ENCODE measurements around the gene CAMTA2.
"Not testable (repeated sequence)": the region's sequence is repeated elsewhere in the genome, so short reads cannot be mapped to it uniquely, and the experiment has no call there.

CAMTA2 gene

GRCh38 chr17:4986951-4987766 lies at the start of gene CAMTA2:
CAMTA2 (minus strand) TSS chr17:4987675; CDS start chr17:4986222, 1,453 bp downstream.
- DNase-seq = peak; percentile 84

- no peak for DNase-seq
These were observed 47.8 kb upstream of the CAMTA2 start, which contains the start of gene SLC52A1 for GRCh38 chr17:5035315-5035714. SLC52A1 (minus strand) TSS chr17:5035426; CDS start chr17:5034606, 820 bp downstream.

DNA sequence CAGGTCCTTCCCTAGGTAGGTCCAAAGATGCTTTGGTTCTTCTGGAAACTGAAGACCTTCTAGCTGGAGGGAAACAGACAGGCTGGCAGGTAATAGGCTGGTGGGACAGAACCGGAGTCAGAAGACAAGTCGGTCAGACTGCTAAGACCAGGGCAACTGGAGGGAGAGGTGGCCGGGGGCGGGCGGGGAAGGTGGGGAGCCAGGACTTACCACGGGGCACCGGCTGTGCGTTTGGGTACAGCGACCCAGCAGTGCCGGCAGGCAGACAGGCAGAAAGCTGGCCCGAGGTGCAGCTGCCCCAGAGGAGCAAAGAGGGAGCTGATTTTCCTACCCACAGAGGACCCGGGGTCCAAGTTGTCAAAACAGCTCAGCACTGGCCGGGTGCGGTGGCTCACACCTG lies 47.2 kb upstream of the CAMTA2 start:
- DNase-seq = no peak

DNA sequence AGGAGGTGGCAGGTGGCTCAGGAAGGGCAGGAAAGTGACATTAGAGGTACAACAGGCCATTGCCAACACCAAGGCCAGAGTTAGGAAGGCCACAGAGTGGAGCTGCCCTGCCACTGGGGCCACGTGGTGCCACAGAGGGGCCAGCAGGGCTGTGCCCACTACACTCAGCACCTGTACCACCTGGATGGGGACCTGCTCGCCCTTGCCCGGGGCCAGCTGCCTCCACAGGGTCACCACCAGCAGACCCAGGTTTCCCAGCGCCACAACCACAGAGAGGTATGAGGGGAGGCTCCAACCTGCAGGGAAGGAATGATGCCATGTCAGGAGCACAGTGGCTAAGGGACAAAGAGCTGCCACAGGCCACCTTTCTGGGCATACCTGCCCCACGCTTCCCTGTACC lies 46.6 kb upstream of the CAMTA2 start:
- no peak for DNase-seq

- DNase-seq = no peak
These were observed 46.0 kb upstream of the CAMTA2 start for GRCh38 chr17:5033352-5034015.

DNA sequence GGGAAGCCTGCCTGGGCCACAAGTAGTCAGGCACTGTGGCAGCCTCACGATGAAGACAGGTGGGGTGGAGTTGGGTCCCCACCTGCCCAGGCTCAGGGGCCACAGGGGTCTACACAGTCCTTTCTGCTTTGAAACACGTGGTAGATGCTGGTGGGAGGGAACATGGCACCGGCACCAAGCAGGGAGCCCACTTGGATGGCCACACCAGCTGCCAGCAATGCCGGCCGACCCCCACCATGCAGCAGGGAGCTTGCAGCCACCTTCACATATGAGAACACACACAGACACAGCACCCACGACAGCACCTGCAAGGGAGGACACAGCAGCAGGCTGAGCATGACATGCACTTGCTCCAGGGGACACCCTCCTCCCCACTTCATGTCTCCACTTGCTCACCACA lies 45.4 kb upstream of the CAMTA2 start:
- DNase-seq = no peak

DNA sequence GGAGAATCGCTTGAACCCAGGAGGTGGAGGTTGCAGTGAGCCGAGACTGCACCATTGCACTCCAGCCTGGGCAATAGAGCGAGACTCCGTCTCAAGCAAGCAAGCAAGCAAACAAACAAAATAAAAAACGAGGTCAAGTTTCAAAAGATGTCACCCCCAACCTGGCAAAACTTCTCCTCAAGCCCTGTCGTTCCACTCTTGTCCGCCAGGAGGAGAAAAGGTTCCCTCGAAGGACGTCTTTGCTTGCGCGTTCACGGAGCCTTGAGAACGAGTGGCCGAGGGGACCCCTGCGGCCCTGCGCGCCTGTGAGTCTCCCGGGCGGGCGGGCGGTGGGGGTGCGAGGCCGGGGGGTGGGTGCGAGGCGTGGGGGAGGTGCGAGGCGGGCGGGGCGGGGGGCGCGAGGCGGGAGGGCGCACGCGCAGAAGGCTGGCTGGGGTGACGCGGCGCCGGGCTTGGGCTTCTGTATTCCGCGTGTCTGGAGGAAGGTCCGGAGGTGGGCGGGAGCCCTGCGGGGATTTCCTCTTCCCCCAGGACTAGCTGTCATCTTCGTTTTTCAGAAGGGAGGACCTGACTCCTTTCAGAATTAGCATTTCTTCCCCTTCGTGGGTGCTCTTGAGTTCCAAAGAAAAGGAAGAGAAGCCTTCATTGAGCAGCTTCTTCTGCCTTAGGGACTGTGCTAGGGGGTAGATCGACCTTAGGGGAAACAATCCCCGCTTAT lies 44.0 kb upstream of the CAMTA2 start:
- DNase-seq = peak; percentile 84

DNA sequence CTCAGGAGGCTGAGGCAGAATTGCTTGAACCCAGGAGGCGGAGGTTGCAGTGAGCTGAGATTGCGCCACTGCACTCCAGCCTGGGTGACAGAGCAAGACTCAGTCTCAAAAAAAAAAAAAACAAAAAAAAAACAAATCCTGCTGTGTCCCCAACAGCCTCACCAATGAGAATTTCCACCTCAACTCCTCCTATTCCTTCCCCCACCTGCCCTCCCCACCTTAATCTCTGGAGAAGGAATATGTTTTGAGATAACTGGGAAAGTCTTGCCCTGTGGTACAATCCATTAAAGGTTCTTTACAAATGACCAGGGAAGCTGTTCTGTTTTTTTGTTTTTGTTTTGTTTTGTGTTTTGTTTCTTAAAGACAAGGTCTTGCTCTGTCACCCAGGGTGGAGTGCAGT lies 42.7 kb upstream of the CAMTA2 start:
- not testable (repeated sequence) for DNase-seq

DNA sequence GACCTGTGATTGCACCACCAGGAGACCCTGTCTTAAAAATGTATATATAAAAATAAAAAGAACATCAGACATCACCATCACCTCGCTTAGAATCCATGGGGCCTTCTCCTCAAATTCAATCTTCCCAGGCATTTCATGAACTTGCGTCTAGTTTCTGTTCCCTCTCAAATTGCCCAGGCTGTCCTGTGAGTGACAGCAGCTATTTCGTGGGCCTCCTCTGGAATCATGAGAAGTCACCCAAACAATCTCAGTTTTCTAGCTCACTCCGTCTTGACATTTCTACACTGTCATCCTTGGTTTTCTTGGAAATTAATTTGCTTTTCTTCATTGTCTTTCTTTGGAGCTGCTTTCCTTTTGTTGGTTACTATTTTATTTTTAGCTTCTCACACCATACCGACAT lies 40.4 kb upstream of the CAMTA2 start:
- no peak for DNase-seq

GRCh38 chr17:5027299-5027698 lies 39.8 kb upstream of the CAMTA2 start:
- no peak for DNase-seq

DNA sequence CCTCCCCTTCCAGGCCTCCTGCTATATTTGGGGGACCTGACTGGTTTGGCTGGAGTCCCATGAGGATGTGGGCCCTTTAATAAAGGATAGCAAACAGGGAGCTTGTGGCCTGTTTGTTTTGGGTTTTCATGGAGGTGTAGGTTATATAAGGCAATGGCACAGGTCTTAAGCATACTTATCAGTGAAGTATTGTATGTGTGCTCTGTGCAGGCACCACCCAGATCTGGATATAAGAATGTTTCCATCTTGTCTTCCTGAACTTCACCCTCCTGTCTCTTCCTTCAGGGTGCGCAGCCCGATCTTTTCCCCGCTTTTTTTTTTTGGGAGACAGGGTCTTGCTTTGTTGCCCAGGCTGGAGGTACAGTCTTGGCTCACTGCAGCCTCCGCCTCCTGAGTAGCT lies 37.1 kb upstream of the CAMTA2 start:
- DNase-seq = no peak

DNA sequence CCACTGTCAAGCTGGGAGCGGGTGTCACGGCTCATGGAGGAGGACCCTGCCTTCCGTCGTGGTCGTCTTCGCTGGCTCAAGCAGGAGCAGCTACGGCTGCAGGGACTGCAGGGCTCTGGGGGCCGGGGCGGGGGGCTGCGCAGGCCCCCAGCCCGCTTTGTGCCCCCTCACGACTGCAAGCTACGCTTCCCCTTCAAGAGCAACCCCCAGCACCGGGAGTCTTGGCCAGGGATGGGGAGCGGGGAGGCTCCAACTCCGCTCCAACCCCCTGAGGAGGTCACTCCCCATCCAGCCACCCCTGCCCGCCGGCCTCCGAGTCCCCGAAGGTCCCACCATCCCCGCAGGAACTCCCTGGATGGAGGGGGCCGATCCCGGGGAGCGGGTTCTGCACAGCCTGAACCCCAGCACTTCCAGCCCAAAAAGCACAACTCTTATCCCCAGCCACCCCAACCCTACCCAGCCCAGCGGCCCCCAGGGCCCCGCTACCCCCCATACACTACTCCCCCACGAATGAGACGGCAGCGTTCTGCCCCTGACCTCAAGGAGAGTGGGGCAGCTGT lies 36.2 kb upstream of the CAMTA2 start:
- no peak for DNase-seq

DNA sequence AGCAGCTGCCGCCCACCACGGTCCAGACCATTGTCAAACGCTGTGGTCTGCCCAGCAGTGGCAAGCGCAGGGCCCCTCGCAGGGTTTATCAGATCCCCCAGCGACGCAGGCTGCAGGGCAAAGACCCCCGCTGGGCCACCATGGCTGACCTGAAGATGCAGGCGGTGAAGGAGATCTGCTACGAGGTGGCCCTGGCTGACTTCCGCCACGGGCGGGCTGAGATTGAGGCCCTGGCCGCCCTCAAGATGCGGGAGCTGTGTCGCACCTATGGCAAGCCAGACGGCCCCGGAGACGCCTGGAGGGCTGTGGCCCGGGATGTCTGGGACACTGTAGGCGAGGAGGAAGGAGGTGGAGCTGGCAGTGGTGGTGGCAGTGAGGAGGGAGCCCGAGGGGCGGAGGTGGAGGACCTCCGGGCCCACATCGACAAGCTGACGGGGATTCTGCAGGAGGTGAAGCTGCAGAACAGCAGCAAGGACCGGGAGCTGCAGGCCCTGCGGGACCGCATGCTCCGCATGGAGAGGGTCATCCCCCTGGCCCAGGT lies 34.8 kb upstream of the CAMTA2 start:
- no peak for DNase-seq

DNA sequence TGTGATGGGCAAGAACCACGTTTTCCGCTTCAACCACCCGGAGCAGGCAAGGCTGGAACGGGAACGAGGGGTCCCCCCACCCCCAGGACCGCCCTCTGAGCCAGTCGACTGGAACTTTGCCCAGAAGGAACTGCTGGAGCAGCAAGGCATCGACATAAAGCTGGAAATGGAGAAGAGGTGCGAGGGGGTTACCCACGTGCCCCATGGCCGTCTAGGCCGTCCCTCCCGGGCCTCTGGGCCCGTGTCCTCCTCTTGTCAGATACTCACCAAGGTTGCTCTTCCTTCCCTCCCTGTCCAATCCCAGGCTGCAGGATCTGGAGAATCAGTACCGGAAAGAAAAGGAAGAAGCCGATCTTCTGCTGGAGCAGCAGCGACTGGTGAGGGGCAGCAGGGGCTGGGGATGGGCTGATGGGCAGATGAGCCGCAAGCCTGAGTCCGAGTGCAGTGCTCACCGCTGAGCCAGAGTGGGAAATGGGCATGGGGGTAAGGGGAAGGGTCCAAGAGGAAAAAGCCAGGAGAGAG lies 33.1 kb upstream of the CAMTA2 start:
- no peak for DNase-seq

DNA sequence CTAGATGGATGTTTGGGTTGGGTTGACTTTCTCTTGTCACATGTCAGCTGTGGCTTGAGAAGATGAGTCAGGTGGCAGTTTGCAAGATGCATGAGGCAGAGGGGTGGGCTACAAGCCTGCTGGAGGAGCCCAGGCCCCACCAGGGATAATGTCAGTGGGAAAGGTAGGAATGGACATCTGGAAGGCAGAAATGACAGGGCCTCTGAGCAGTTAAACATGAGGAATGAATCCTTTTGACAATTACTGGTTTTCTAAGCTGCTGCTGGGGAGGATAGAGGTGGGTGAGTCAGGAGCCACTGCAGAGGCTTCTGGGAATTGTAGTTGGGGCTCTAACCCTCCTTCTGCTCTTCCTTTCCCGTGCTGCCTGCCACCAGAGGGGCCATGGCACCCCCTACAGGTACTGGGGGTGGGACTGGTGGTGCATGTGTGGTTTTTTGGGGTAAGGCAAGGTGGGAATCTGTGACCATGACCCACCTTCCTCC lies 32.0 kb upstream of the CAMTA2 start:
- DNase-seq = peak; percentile 25

DNA sequence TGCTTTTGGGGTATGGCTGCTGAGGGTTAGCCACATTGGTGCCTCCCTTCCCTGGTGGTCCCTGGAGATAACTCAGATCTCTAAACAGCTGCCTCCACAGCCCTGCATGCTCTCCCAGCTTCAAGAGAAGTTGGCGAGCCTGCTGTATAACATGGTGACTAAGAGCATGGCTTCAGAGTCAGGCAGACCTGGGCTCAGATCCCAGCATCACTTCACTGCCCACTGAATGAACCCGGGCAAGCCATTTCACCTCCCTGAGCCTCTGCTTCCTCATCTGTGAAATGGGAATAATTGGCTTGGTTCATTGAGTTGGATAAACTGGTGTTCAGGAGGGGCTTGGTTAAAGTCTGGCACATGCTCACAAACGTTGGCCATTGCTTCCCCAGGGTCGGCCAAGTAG lies 26.9 kb upstream of the CAMTA2 start:
- DNase-seq = no peak

GRCh38 chr17:5011928-5012327 lies 24.5 kb upstream of the CAMTA2 start:
- peak; percentile 42 for DNase-seq

- DNase-seq = no peak
These were observed 15.9 kb upstream of the CAMTA2 start for GRCh38 chr17:5003214-5003867.

DNA sequence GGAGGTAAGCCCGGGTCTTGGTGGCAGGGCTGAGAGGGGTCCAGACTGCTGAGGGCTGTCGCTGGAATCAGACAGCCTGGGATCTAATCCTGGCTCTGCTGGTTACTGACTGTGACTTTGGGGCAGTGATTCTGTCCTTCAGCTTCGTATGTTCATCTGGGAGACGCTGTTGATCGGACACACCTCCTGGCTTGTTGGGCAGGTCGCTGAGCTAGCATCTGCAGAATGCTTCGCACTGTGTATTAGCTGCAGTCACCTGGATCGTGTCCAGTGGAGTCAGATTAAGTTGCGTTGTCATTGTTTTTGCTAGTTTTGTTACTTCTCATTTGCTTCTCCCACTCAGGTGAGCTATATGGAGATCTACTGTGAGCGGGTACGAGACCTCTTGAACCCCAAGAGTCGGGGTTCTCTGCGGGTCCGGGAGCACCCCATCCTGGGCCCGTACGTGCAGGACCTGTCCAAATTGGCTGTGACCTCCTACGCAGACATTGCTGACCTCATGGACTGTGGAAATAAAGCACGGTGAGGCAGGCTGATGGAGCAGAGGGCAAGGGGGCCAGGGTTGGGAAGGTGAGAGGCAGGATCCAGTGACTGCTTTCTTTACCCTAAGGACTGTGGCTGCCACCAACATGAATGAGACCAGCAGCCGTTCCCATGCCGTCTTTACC lies 14.8 kb upstream of the CAMTA2 start:
- DNase-seq = no peak

- DNase-seq = peak; percentile 32
These were observed 12.8 kb upstream of the CAMTA2 start for GRCh38 chr17:5000237-5000639.

DNA sequence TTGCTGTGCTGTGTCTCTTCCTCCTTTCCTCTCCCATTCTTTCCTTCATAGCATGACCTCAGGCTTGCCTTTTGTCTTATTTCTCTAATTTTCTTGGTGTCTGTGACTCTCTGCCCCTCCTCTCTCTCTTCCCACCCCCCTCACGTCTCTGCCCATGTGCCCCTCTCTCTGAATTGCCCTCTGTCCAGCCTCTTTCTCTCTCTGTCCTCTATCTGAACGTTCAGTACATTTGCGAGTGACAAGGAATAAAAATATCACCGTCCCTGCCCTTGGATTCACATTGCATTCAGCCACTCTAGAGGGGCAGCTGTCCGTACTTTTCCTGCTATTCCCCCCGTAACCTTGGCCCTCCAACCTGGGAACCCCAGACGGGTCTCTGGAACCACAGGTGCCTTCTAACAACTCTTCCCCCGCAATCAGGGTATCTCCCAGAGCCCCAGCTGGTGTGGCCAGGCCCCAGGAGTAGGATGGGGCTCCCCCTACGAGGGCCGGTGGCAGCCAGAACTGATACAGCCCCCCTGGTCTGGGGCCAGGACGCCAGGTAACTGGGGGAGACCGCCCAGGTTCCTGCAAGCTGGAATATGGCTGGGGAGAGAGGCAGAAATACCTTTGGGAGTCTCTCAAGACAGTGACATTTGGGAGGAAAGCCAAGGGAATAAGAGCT lies 12.1 kb upstream of the CAMTA2 start:
- DNase-seq = no peak
